K562 (cell line): ENCODE results near the gene CALM3. TPM values are rescaled to one million over a fixed set of nuclear protein-coding genes. Genes with fewer than 3 reads are reported as not detected.

Experiments used
- ATF6 ChIP-seq: sonication (generic); formaldehyde crosslinking; IDR thresholded peaks from 2 replicates; pipeline ENCODE4 v1.4.0; 2020; ENCODE audit warnings: mild to moderate bottlenecking, missing genetic modification reagents
- CBX2 ChIP-seq: fragments of 200-600 bp; sonication (generic); IDR thresholded peaks from one replicate; pipeline ENCODE4 v1.6.1; 2012; ENCODE audit warnings: mild to moderate bottlenecking, low read length, inconsistent platforms; ENCODE audit not compliant: insufficient read depth, poor library complexity, severe bottlenecking
- CC2D1A ChIP-seq: fragments of 450-650 bp; IDR thresholded peaks from 2 replicates; pipeline ENCODE4 v1.6.1; 2017; ENCODE audit warnings: mild to moderate bottlenecking
- COPS2 ChIP-seq: fragments of 450-650 bp; conservative IDR thresholded peaks from 2 replicates; pipeline ENCODE4 v1.6.1; 2016; ENCODE audit warnings: mild to moderate bottlenecking, moderate library complexity
- DPF2 ChIP-seq: fragments of 450-650 bp; IDR thresholded peaks from 2 replicates; pipeline ENCODE4 v1.6.1; 2016
- FOXJ2 ChIP-seq: fragments of 200-800 bp; sonication (Bioruptor generic); IDR thresholded peaks from 2 replicates; pipeline ENCODE4 v1.6.1; 2016; ENCODE audit warnings: missing genetic modification characterization, missing compliant biosample characterization
- GABPB1 ChIP-seq: sonication (generic); formaldehyde crosslinking; IDR thresholded peaks from 2 replicates; pipeline ENCODE4 v1.8.0; 2022; ENCODE audit warnings: mild to moderate bottlenecking, missing genetic modification reagents
- KLF10 ChIP-seq: fragments of 250-450 bp; sonication (Bioruptor Pico); IDR thresholded peaks from 2 replicates; pipeline ENCODE4 v1.6.1; 2021; ENCODE audit warnings: matching md5 sums
- MCM5 ChIP-seq: fragments of 450-650 bp; IDR thresholded peaks from 2 replicates; pipeline ENCODE4 v1.6.1; 2016; ENCODE audit warnings: low read depth
- MXD1 ChIP-seq: fragments of 250-450 bp; sonication (Bioruptor Pico); IDR thresholded peaks from 2 replicates; pipeline ENCODE4 v1.8.0; 2021; ENCODE audit warnings: borderline replicate concordance, mild to moderate bottlenecking, moderate library complexity; ENCODE audit not compliant: poor library complexity, severe bottlenecking
- RBM22 ChIP-seq: fragments of 200-400 bp; formaldehyde crosslinking; IDR thresholded peaks from 2 replicates; pipeline ENCODE4 v1.6.1; 2018; ENCODE audit warnings: low read length, low read depth; ENCODE audit not compliant: poor library complexity, severe bottlenecking
- RNF219 ChIP-seq: fragments of 250-450 bp; sonication (Bioruptor Pico); IDR thresholded peaks from 2 replicates; pipeline ENCODE4 v1.5.0; 2022; ENCODE audit warnings: mild to moderate bottlenecking
- RUNX1 ChIP-seq: sonication (generic); IDR thresholded peaks from 2 replicates; pipeline ENCODE4 v1.6.1; 2016; ENCODE audit warnings: antibody characterized with exemption, low read depth
- SAP30 ChIP-seq: fragments of 200-600 bp; sonication (generic); IDR thresholded peaks from 2 replicates; pipeline ENCODE4 v1.6.1; 2012; ENCODE audit warnings: borderline replicate concordance, low read depth, mild to moderate bottlenecking, moderate library complexity, low read length, control low read depth, inconsistent platforms; ENCODE audit not compliant: insufficient read depth, poor library complexity, severe bottlenecking
- SMC3 ChIP-seq: conservative IDR thresholded peaks from 2 replicates; pipeline ENCODE4 v1.6.1; 2011; ENCODE audit warnings: low read depth, low read length, improper control_type of control experiment; ENCODE audit not compliant: insufficient read depth
- TCF15 ChIP-seq: fragments of 250-450 bp; sonication (Bioruptor Pico); IDR thresholded peaks from 2 replicates; pipeline ENCODE4 v1.8.0; 2022; ENCODE audit warnings: moderate library complexity, mild to moderate bottlenecking, inconsistent platforms
- USF1 ChIP-seq: sonication (generic); formaldehyde crosslinking; IDR thresholded peaks from 2 replicates; pipeline ENCODE4 v1.9.0; 2022; ENCODE audit warnings: mild to moderate bottlenecking, missing genetic modification reagents
- ZEB2 ChIP-seq: fragments of 450-650 bp; IDR thresholded peaks from 2 replicates; pipeline ENCODE4 v1.6.1; 2016
- ZKSCAN3 ChIP-seq: fragments of 250-450 bp; sonication (Bioruptor Pico); IDR thresholded peaks from 2 replicates; pipeline ENCODE4 v1.4.0; 2020
- ZNF197 ChIP-seq: fragments of 200-800 bp; sonication (Bioruptor generic); IDR thresholded peaks from 2 replicates; pipeline ENCODE4 v1.6.1; 2016; ENCODE audit warnings: low read depth, missing genetic modification characterization, missing compliant biosample characterization
- ZNF239 ChIP-seq: fragments of 250-450 bp; sonication (Bioruptor Pico); IDR thresholded peaks from 2 replicates; pipeline ENCODE4 v1.4.0; 2020; ENCODE audit warnings: mild to moderate bottlenecking
- ZNF76 ChIP-seq: fragments of 250-450 bp; sonication (Bioruptor Pico); IDR thresholded peaks from 2 replicates; pipeline ENCODE4 v1.4.0; 2020; ENCODE audit warnings: mild to moderate bottlenecking, moderate library complexity, borderline replicate concordance
- polyA plus RNA-seq, 8 experiments: library from polyadenylated mRNA; depleted of rRNA in 4 of 8; stranded (reverse) in 5 of 8; unstranded in 3 of 8; fragments of >200 nt; fragmentation: Nextera tagmentation in 2 of 8; fragmentation: Illumina TruSeq in 1 of 8; extraction: Ambion mirVana in 2 of 8; extraction: Trizol in 1 of 8; gene quantifications; 2 replicates each; pipeline versions ENCODE4 v1.2.1 to v1.2.3, GENCODE V29; 2011 to 2014; ENCODE audit warnings: inconsistent platforms in 1 of 8, missing spikeins in 1 of 8
- total RNA-seq, 7 experiments: library from RNA; depleted of rRNA in 6 of 7; stranded (reverse); fragments of >200 nt in 6 of 7; fragmentation: Illumina TruSeq in 2 of 7; extraction: Trizol in 2 of 7; gene quantifications; 2 replicates each; pipeline versions ENCODE4 v1.2.1 to v1.2.3, GENCODE V29; 2011 to 2021; ENCODE audit warnings: low replicate concordance in 1 of 7

Gene CALM3
- total and polyA plus RNA-seq, 9 of the 15 experiments (the other 6 are each of a cell fraction or from before 2014, with no cell fraction given) = 34.6 to 350 (median 156) TPM

- TF ChIP-seq RBM22 = peak; percentile 84
- TF ChIP-seq GABPB1 (CRISPR knock-in tag) = peak; percentile 75
- TF ChIP-seq USF1 (CRISPR knock-in tag) = no peak
- no peak for TF ChIP-seq ZEB2
- no peak for TF ChIP-seq CBX2
- TF ChIP-seq MXD1 = peak; percentile 74
- peak; percentile 98 for TF ChIP-seq ZNF197 (CRISPR knock-in tag)
- TF ChIP-seq RUNX1 = no peak
- TF ChIP-seq ZNF76 (CRISPR knock-in tag) = peak; percentile 88; the same call in 1 of the 2 replicates
- no peak for TF ChIP-seq ZKSCAN3
- TF ChIP-seq COPS2 = no peak
- peak; percentile 43; the same call in 1 of the 2 replicates for TF ChIP-seq DPF2
- TF ChIP-seq SAP30 = no peak
- TF ChIP-seq FOXJ2 = peak; percentile 95
- TF ChIP-seq ATF6 (CRISPR knock-in tag) = no peak
- TF ChIP-seq ZNF239 (CRISPR knock-in tag) = no peak
- no peak for TF ChIP-seq SMC3
- no peak for TF ChIP-seq MCM5
- TF ChIP-seq KLF10 (CRISPR knock-in tag) = no peak
- peak; percentile 81; the same call in 1 of the 2 replicates for TF ChIP-seq TCF15 (CRISPR knock-in tag)
- TF ChIP-seq CC2D1A = peak; percentile 66; the same call in 1 of the 2 replicates
- no peak for TF ChIP-seq RNF219 (CRISPR knock-in tag)
Observed at GRCh38 chr19:46600384-46601317, 479 bp upstream of the CALM3 start (continued).
